Measurements from ENCODE around the gene LRMDA. TPM values are rescaled to one million over a fixed set of nuclear protein-coding genes. Genes with fewer than 3 reads are reported as not detected.

LRMDA gene
- total RNA-seq, 4 donors from 2014 or later, result 7.3 to 20.1 (median 8.4) TPM

DNA sequence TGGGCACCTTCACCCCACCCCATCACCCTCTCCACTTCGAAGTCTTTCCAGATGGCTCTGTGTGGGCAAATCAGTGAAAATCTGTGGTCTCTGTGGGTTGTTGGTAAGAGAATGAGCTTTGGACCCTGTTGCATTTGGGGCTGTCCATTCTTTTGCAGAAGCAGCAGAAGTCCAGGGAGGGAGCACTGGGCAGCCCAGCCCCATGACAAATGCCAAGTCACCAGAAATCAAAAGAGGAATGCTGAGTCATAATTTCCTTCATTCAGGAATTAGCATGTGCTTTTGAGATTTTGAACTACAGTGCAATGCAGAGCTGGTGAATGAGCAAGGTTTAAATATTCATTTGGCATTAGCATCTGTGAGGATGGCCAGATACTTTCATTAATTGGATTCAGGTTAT, 556.2 kb downstream of the LRMDA start:
- H3K4me1 ChIP-seq, result no peaks in the 10 kb centered on the region
- H3K27me3 ChIP-seq, result no peaks in the 10 kb centered on the region
- TF ChIP-seq POLR2A (IDR thresholded peaks at IDR 0.05) (no peak), EP300 (IDR thresholded peaks at IDR 0.05) (no peak), POLR2AphosphoS5 (IDR thresholded peaks at IDR 0.05) (no peak)
- TF ChIP-seq, protein P1, sequence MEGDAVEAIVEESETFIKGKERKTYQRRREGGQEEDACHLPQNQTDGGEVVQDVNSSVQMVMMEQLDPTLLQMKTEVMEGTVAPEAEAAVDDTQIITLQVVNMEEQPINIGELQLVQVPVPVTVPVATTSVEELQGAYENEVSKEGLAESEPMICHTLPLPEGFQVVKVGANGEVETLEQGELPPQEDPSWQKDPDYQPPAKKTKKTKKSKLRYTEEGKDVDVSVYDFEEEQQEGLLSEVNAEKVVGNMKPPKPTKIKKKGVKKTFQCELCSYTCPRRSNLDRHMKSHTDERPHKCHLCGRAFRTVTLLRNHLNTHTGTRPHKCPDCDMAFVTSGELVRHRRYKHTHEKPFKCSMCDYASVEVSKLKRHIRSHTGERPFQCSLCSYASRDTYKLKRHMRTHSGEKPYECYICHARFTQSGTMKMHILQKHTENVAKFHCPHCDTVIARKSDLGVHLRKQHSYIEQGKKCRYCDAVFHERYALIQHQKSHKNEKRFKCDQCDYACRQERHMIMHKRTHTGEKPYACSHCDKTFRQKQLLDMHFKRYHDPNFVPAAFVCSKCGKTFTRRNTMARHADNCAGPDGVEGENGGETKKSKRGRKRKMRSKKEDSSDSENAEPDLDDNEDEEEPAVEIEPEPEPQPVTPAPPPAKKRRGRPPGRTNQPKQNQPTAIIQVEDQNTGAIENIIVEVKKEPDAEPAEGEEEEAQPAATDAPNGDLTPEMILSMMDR (IDR thresholded peaks at IDR 0.05), result no peak
- ATAC-seq, result no peak
- H3K9me3 ChIP-seq, result no peaks in the 10 kb centered on the region
- 100% methylated on average over 1 of the region's 1 CpG; no CpG with 5 or more reads in 1 of the 2 donors for WGBS, 2 donors (ENCODE audit: low coverage in 1 of 2)
- no peak overlapping the region for H3K27ac ChIP-seq
- H3K4me3 ChIP-seq, result no peak overlapping the region
- H3K36me3 ChIP-seq, result no peaks in the 10 kb centered on the region

DNA sequence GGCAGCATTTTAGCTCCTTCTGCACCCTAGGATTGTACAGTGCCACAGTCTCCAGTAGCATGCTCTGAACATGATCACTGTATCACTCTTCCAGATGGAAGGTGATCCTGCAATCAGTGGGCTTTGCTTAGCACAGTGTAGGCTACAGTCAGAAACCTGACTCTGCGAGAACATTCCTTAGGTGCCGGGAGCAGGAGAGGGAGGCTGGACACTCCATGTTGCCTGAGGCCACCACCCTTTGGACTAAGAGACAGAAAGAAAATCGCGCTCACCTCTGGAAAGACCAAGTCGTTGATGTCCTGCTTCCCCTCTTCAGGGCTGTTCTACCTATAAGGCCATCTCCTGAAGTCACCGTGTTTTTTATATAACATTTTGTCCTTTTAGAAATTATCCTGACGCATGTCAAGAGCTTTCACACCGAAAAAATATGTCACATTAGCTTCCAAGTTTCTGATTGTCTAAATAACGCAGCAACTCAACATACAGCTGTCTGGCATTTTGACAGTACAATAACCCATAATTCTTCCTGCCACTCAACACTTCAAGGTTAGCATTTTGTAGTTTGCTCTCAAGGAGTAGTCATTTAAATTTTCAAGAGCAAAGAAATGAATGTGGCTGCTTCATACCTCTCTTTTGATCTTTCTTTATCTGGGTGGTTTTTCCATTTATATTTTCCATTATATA, 563.1 kb downstream of the LRMDA start:
- 85% methylated on average over 7 to 8 of the region's 9 CpGs for WGBS, 2 donors (ENCODE audit: low coverage in 1 of 2)
- no peaks in the 10 kb centered on the region for H3K9me3 ChIP-seq
- no peak for TF ChIP-seq POLR2A (IDR thresholded peaks at IDR 0.05)
- TF ChIP-seq, protein P1 (IDR thresholded peaks at IDR 0.05), result no peak

DNA sequence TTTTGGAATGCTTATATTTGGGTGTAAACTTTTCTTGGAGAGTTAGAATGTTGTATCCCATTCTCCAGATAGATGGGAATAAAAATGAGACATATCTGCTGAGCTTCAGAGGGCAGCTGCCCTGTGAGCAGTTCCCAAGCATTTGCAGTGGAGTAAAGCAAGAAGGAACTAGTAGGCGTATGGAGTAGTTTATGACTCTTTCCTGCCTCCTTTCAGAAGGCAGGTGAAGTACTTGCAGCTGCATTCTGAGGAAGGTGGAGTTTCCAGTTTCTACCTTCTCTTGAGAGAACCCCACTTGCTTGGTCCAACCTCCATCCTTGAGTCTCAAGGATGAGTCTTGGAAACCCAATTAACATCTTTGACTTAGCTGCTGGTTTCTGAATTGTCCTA, 563.6 kb downstream of the LRMDA start:
- H3K4me3 ChIP-seq, result no peak overlapping the region
- no peaks in the 10 kb centered on the region for H3K36me3 ChIP-seq
- no peaks in the 10 kb centered on the region for H3K9me3 ChIP-seq
- TF ChIP-seq EP300 (IDR thresholded peaks at IDR 0.05) (no peak), POLR2AphosphoS5 (IDR thresholded peaks at IDR 0.05) (no peak), POLR2A (IDR thresholded peaks at IDR 0.05) (no peak)
- TF ChIP-seq, protein P1 (IDR thresholded peaks at IDR 0.05), result no peak
- no peak overlapping the region for H3K27ac ChIP-seq
- H3K4me1 ChIP-seq, result no peaks in the 10 kb centered on the region
- no peak for ATAC-seq
- 92 to 95% methylated on average over 1 of the region's 1 CpG for WGBS, 2 donors (ENCODE audit: low coverage in 1 of 2)
- no peaks in the 10 kb centered on the region for H3K27me3 ChIP-seq

More for the DNA sequence above, 563.1 kb downstream of the LRMDA start:
- Histone ChIP-seq H3K27ac (no peak overlapping the region), H3K36me3 (no peaks in the 10 kb centered on the region), H3K4me1 (no peaks in the 10 kb centered on the region), H3K4me3 (no peak overlapping the region), H3K27me3 (no peaks in the 10 kb centered on the region)
- ATAC-seq, result no peak

DNA sequence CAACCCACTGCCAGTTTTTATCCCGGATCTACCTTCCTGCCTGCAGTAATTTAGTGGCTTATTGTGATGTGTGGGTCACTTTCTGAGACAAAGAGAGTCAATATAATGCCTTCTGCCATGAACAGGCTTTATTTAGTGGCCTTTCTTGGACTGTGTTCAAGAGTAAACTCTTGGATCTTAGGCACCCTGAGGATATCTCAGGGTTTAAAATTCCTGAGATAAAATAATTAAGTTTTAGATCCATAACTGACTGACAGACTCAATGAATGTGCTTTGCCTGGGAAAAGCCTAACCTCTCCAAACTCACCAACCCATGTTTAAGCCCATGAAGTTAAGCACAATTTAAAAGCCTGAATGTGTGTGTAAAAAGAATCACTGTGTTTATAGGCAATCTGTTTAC, 564.3 kb downstream of the LRMDA start:
- TF ChIP-seq EP300 (IDR thresholded peaks at IDR 0.05) (no peak), POLR2AphosphoS5 (IDR thresholded peaks at IDR 0.05) (no peak), POLR2A (IDR thresholded peaks at IDR 0.05) (no peak)
- TF ChIP-seq, protein P1 (IDR thresholded peaks at IDR 0.05), result no peak
- no peaks in the 10 kb centered on the region for H3K36me3 ChIP-seq
- H3K4me1 ChIP-seq, result no peaks in the 10 kb centered on the region
- H3K9me3 ChIP-seq, result no peaks in the 10 kb centered on the region
- H3K4me3 ChIP-seq, result no peak overlapping the region
- ATAC-seq, result no peak
- WGBS, 2 donors (ENCODE audit: low coverage in 1 of 2), result 57% methylated on average over 1 of the region's 1 CpG; no CpG with 5 or more reads in 1 of the 2 donors
- H3K27me3 ChIP-seq, result no peaks in the 10 kb centered on the region
- H3K27ac ChIP-seq, result no peak overlapping the region

DNA sequence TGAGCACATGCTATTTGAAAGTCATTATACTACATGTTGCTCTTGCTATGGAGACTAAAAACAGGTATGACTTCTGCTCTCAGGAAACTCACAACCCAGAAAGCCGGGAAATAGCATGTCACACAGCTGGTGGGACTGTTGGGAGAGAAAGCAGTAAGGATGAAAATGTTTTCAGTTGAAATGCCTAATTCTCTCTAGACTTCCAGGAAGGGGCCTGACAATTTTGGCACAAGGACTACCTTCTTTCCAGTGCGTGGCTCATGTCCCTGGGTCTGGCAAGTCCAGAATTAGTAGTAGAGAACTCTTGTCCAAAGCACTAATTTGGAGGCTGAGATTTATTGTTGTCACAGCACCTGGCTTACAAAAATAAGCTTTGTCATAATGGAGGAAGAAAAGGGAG, 567.6 kb downstream of the LRMDA start:
- Histone ChIP-seq H3K36me3 (no peaks in the 10 kb centered on the region), H3K4me1 (no peaks in the 10 kb centered on the region), H3K27me3 (no peaks in the 10 kb centered on the region), H3K4me3 (no peak overlapping the region), H3K27ac (no peak overlapping the region), H3K9me3 (no peaks in the 10 kb centered on the region)
- no peak for ATAC-seq
- TF ChIP-seq, protein P1 (IDR thresholded peaks at IDR 0.05), result no peak
- TF ChIP-seq POLR2A (IDR thresholded peaks at IDR 0.05), result no peak
- TF ChIP-seq POLR2AphosphoS5 (IDR thresholded peaks at IDR 0.05), result no peak
- no peak for TF ChIP-seq EP300 (IDR thresholded peaks at IDR 0.05)
- WGBS, 2 donors (ENCODE audit: low coverage in 1 of 2), result 64 to 68% methylated on average over 2 of the region's 2 CpGs
